ENCODE results near the gene DYNLT1.

DNA sequence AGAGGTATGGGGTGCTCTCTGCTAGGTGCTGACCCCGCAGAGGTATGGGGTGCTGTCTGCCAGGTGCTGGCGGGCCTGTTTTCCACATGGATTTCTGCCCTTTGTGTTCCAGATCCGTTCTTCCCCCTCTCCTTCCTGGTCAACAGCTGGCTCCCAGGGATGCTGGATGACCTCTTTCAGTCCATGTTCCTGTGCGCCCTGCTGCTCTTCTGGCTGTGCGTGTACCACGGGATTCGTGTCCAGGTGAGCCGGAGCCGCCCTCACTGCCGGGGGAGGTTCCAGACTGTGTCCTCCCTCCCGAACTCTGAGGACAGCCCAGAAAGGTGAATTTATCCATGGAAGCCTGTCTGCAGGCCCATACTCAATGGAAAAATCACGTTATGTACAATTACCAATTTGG lies 36.3 kb downstream of the DYNLT1 start:
- TF ChIP-seq, protein P1, sequence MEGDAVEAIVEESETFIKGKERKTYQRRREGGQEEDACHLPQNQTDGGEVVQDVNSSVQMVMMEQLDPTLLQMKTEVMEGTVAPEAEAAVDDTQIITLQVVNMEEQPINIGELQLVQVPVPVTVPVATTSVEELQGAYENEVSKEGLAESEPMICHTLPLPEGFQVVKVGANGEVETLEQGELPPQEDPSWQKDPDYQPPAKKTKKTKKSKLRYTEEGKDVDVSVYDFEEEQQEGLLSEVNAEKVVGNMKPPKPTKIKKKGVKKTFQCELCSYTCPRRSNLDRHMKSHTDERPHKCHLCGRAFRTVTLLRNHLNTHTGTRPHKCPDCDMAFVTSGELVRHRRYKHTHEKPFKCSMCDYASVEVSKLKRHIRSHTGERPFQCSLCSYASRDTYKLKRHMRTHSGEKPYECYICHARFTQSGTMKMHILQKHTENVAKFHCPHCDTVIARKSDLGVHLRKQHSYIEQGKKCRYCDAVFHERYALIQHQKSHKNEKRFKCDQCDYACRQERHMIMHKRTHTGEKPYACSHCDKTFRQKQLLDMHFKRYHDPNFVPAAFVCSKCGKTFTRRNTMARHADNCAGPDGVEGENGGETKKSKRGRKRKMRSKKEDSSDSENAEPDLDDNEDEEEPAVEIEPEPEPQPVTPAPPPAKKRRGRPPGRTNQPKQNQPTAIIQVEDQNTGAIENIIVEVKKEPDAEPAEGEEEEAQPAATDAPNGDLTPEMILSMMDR (IDR thresholded peaks at IDR 0.05) = no peak
- no peak for TF ChIP-seq POLR2A (IDR thresholded peaks at IDR 0.05)
- TF ChIP-seq POLR2AphosphoS5 (IDR thresholded peaks at IDR 0.05) = no peak
